HG03108 (cell line): ENCODE measurements around the gene ATP5F1B.
"Not testable (repeated sequence)": the region's sequence is repeated elsewhere in the genome, so short reads cannot be mapped to it uniquely, and the experiment has no call there.

Source experiments
- ATAC-seq: cut with Tn5 transposase; IDR thresholded peaks from one replicate; pipeline ENCODE4 v1.9.1; 2021; ENCODE audit warnings: moderate library complexity; ENCODE audit not compliant: unreplicated experiment

The ATP5F1B gene

GRCh38 chr12:56653781-56654180 is 8.0 kb upstream of the ATP5F1B start:
- ATAC-seq = not testable (repeated sequence)

GRCh38 chr12:56648023-56648422 is 2.2 kb upstream of the ATP5F1B start:
- not testable (repeated sequence) for ATAC-seq

GRCh38 chr12:56645201-56645716 is 525 bp downstream of the ATP5F1B start:
- no peak for ATAC-seq

- ATAC-seq = no peak
Observed at GRCh38 chr12:56644654-56645053, 1.1 kb downstream of the ATP5F1B start.

GRCh38 chr12:56641219-56641618 is 4.6 kb downstream of the ATP5F1B start:
- ATAC-seq = no peak

- ATAC-seq = no peak
Observed at GRCh38 chr12:56637621-56638020, 8.2 kb downstream of the ATP5F1B start.

- ATAC-seq = peak; percentile 54
Observed at GRCh38 chr12:56636675-56637540, 8.9 kb downstream of the ATP5F1B start.

- ATAC-seq = peak; percentile 29
Observed at GRCh38 chr12:56635806-56636674, 9.7 kb downstream of the ATP5F1B start.

GRCh38 chr12:56634837-56635791 is 10.7 kb downstream of the ATP5F1B start:
- peak; percentile 21 for ATAC-seq

GRCh38 chr12:56634242-56634836 is 11.4 kb downstream of the ATP5F1B start:
- no peak for ATAC-seq

GRCh38 chr12:56633468-56634241 is 12.1 kb downstream of the ATP5F1B start:
- ATAC-seq = no peak

GRCh38 chr12:56632701-56633467 is 12.9 kb downstream of the ATP5F1B start:
- ATAC-seq = no peak

- no peak for ATAC-seq
Observed at GRCh38 chr12:56631790-56632700, 13.7 kb downstream of the ATP5F1B start.

- ATAC-seq = peak; percentile 51
Observed at GRCh38 chr12:56630180-56630632, 15.6 kb downstream of the ATP5F1B start, which contains the start of gene BAZ2A. TSS of gene BAZ2A (minus strand) at chr12:56630326. CDS start at chr12:56617530, 12,796 bp downstream.

- ATAC-seq = no peak
Observed at GRCh38 chr12:56629459-56630179, 16.2 kb downstream of the ATP5F1B start.

GRCh38 chr12:56628671-56629458 is 16.9 kb downstream of the ATP5F1B start:
- ATAC-seq = no peak
